Mesenchymal stem cell (in vitro differentiated cells and primary cell): ENCODE data around the gene ZNF214.
"Not testable (repeated sequence)": the region's sequence is repeated elsewhere in the genome, so short reads cannot be mapped to it uniquely, and the experiment has no call there.

Source experiments
- DNase-seq: peaks from one replicate; pipeline ENCODE4 v3.0.0-alpha.2; 2013
- H2AFZ ChIP-seq: one replicate; pipeline ENCODE4 v1.6.1; 2013; ENCODE audit warnings: low read depth, mild to moderate bottlenecking, control low read depth, inconsistent platforms, low read length, moderate library complexity
- H2AK5ac ChIP-seq: 2 replicates; pipeline ENCODE4 v1.6.1; 2013; ENCODE audit warnings: low read length, moderate library complexity, mild to moderate bottlenecking, inconsistent platforms; ENCODE audit not compliant: severe bottlenecking
- H2BK120ac ChIP-seq: one replicate; pipeline ENCODE4 v1.6.1; 2013; ENCODE audit warnings: low read depth, mild to moderate bottlenecking, inconsistent platforms, low read length, moderate library complexity
- H2BK12ac ChIP-seq, 2 experiments: one replicate each; pipeline ENCODE4 v1.6.1; 2013; ENCODE audit warnings: inconsistent platforms in 2 of 2, low read length in 2 of 2, mild to moderate bottlenecking in 2 of 2, moderate library complexity in 2 of 2, control low read depth in 1 of 2
- H2BK15ac ChIP-seq: one replicate; pipeline ENCODE4 v1.6.1; 2013; ENCODE audit warnings: mild to moderate bottlenecking, low read depth, inconsistent platforms; ENCODE audit not compliant: poor library complexity, severe bottlenecking
- H2BK5ac ChIP-seq: 2 replicates; pipeline ENCODE4 v1.6.1; 2013; ENCODE audit warnings: low read depth, mild to moderate bottlenecking, low read length, control low read depth, inconsistent platforms; ENCODE audit not compliant: poor library complexity, severe bottlenecking
- H3K14ac ChIP-seq, 2 experiments: one replicate each; pipeline ENCODE4 v1.6.1; 2013; ENCODE audit warnings: inconsistent platforms in 2 of 2, low read length in 2 of 2, control low read depth in 1 of 2, mild to moderate bottlenecking in 1 of 2, moderate library complexity in 1 of 2
- H3K18ac ChIP-seq, 2 experiments: one replicate each; pipeline ENCODE4 v1.6.1; 2013; ENCODE audit warnings: inconsistent platforms in 2 of 2, low read length in 2 of 2, control low read depth in 1 of 2, low read depth in 1 of 2, mild to moderate bottlenecking in 1 of 2
- H3K23ac ChIP-seq, 2 experiments: one replicate each; pipeline ENCODE4 v1.6.1; 2013; ENCODE audit warnings: inconsistent platforms in 2 of 2, low read length in 2 of 2, mild to moderate bottlenecking in 2 of 2, moderate library complexity in 2 of 2, control low read depth in 1 of 2
- H3K27ac ChIP-seq: 2 replicates; pipeline ENCODE4 v1.5.1; 2013; ENCODE audit warnings: mild to moderate bottlenecking, moderate library complexity, low read length, control low read depth, inconsistent platforms; ENCODE audit not compliant: poor library complexity, severe bottlenecking
- H3K27me3 ChIP-seq, 2 experiments: 2 replicates each; pipeline versions ENCODE4 v1.6.1 to v1.7.0; 2013; ENCODE audit warnings: low read length in 2 of 2, mild to moderate bottlenecking in 2 of 2, moderate library complexity in 2 of 2, control low read depth in 1 of 2, inconsistent platforms in 1 of 2; ENCODE audit not compliant: control insufficient read depth in 1 of 2, insufficient read depth in 1 of 2
- H3K36me3 ChIP-seq, 2 experiments: 2 replicates each; pipeline versions ENCODE4 v1.6.1 to v1.7.0; 2013; ENCODE audit warnings: low read length in 2 of 2, control low read depth in 1 of 2, inconsistent platforms in 1 of 2, low read depth in 1 of 2, mild to moderate bottlenecking in 1 of 2; ENCODE audit not compliant: insufficient read depth in 2 of 2, control insufficient read depth in 1 of 2
- H3K4ac ChIP-seq, 2 experiments: one replicate each; pipeline ENCODE4 v1.6.1; 2013; ENCODE audit warnings: inconsistent platforms in 2 of 2, low read length in 2 of 2, mild to moderate bottlenecking in 2 of 2, moderate library complexity in 2 of 2, control low read depth in 1 of 2, low read depth in 1 of 2
- H3K4me1 ChIP-seq: 2 replicates; pipeline ENCODE4 v1.6.1; 2013; ENCODE audit warnings: low read depth, low read length, control low read depth; ENCODE audit not compliant: control insufficient read depth, insufficient read depth
- H3K4me2 ChIP-seq: 2 replicates; pipeline ENCODE4 v1.6.1; 2013; ENCODE audit warnings: low read length, mild to moderate bottlenecking, inconsistent platforms; ENCODE audit not compliant: poor library complexity, severe bottlenecking
- H3K4me3 ChIP-seq, 2 experiments: 2 replicates each; pipeline versions ENCODE4 v1.5.1 to v1.7.0; 2013; ENCODE audit warnings: low read length in 2 of 2, mild to moderate bottlenecking in 2 of 2, control low read depth in 1 of 2, low read depth in 1 of 2; ENCODE audit not compliant: insufficient read depth in 1 of 2
- H3K79me1 ChIP-seq: replicated peaks from 2 replicates; pipeline ENCODE4 v1.6.1; 2013; ENCODE audit warnings: mild to moderate bottlenecking, control low read depth, low read length, inconsistent platforms; ENCODE audit not compliant: poor library complexity, severe bottlenecking
- H3K9ac ChIP-seq: 2 replicates; pipeline ENCODE4 v1.7.0; 2013; ENCODE audit warnings: mild to moderate bottlenecking, low read length, moderate library complexity
- H3K9me3 ChIP-seq: 2 replicates; pipeline ENCODE4 v1.7.0; 2013; ENCODE audit warnings: mild to moderate bottlenecking, low read length; ENCODE audit not compliant: control insufficient read depth
- H4K8ac ChIP-seq: one replicate; pipeline ENCODE4 v1.6.1; 2013; ENCODE audit warnings: inconsistent platforms, mild to moderate bottlenecking, low read length, moderate library complexity
- H4K91ac ChIP-seq: one replicate; pipeline ENCODE4 v1.6.1; 2013; ENCODE audit warnings: mild to moderate bottlenecking, low read length, inconsistent platforms
- WGBS: methylation state at CpG from one replicate; pipeline ENCODE4 v1.1.7; 2013; ENCODE audit warnings: mixed read lengths; 5-methylcytosine and 5-hydroxymethylcytosine counted together

ZNF214 gene

DNA sequence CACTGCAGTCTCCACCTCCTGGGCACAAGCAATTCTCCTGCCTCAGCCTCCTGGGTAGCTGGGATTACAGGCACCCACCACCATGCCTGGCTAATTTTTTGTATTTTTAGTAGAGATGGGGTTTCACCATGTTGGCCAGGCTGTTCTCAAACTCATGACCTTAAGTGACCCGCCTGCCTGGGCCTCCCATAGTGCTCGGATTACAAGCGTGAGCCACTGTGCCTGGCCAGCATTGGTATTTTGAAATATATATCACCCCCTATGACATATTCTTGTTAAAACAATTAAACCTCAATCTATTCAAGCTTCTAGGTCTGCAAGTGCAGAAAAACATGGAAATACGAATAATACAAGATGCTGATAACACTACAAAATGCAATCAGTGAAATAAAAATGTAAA lies 50.3 kb downstream of the ZNF214 start:
- not testable (repeated sequence) for H2AK5ac ChIP-seq, H3K4ac ChIP-seq, H3K4me3 ChIP-seq, DNase-seq, H3K79me1 ChIP-seq, H3K36me3 ChIP-seq, H2BK5ac ChIP-seq, H3K27ac ChIP-seq, H3K27me3 ChIP-seq, H4K91ac ChIP-seq, H3K4me1 ChIP-seq, H3K14ac ChIP-seq, H3K23ac ChIP-seq, H3K18ac ChIP-seq, H2BK120ac ChIP-seq, H3K4me2 ChIP-seq, H2AFZ ChIP-seq, H2BK12ac ChIP-seq, H2BK15ac ChIP-seq, H3K9me3 ChIP-seq, H4K8ac ChIP-seq, H3K9ac ChIP-seq
- 91% methylated on average over 3 of the region's 4 CpGs for WGBS

DNA sequence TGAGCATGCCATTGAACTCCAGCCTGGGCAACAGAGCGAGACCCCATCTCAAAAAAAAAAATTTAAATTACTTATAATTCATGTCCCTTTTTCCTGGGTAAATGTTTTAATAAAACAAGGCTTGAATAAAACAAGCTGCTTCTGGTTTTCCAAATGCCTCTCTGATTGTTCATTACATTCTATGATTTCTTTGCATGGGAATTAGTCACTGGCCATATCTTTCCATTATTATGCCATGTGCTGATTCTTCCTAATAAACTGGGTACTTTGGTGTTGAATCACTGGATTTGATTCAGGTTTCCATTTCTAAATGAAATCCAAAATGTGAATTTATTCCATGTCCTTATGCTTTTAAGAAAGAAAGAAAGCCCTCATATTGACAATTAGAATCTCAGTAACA lies 51.3 kb downstream of the ZNF214 start:
- Histone ChIP-seq H2BK120ac (no peak overlapping the region), H3K18ac (no peak overlapping the region), H2AFZ (no peak overlapping the region), H3K9ac (peak overlapping the region; percentile 50), H3K23ac (no peak overlapping the region), H2BK12ac (no peak overlapping the region), H4K91ac (no peak overlapping the region), H2BK15ac (no peak overlapping the region), H3K9me3 (no peaks in the 10 kb centered on the region), H2BK5ac (no peak overlapping the region), H3K4me1 (no peaks in the 10 kb centered on the region), H3K4me2 (no peak overlapping the region), H3K14ac (no peak overlapping the region), H3K4me3 (no peak overlapping the region), H3K36me3 (no peaks in the 10 kb centered on the region), H3K27ac (no peak overlapping the region), H3K27me3 (no peaks in the 10 kb centered on the region), H4K8ac (no peak overlapping the region), H3K79me1 (no peaks in the 10 kb centered on the region), H3K4ac (no peak overlapping the region), H2AK5ac (no peak overlapping the region)
- WGBS: no CpG with 5 or more reads among the region's 1 CpG
- DNase-seq: no peak

DNA sequence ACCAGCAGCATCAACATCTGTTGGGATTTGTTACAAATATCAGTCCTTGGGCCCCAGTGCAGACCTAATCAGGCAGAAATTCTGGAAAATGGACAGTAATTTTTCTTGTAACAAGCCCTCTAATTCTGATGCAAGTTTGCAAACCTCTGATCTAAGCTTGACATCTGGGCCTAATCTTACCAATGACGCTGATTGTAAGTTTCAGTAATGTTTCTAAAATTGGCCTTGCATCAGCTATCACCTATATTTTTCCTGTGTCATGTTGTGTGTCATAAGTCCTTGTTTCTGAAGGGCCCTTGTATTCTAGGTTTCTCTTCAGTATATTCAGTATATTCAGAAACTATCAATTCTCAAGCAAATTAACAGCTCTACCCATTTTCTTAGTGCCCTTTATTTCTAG lies 57.5 kb downstream of the ZNF214 start:
- Histone ChIP-seq H3K4me1 (no peaks in the 10 kb centered on the region), H4K91ac (no peak overlapping the region), H2BK5ac (no peak overlapping the region), H2AK5ac (no peak overlapping the region), H3K23ac (no peak overlapping the region), H2BK120ac (no peak overlapping the region), H3K9ac (no peak overlapping the region), H3K4me3 (no peak overlapping the region), H3K4ac (no peak overlapping the region), H2BK15ac (no peak overlapping the region), H3K27me3 (no peaks in the 10 kb centered on the region), H3K79me1 (no peaks in the 10 kb centered on the region), H4K8ac (no peak overlapping the region), H3K36me3 (no peaks in the 10 kb centered on the region), H3K18ac (no peak overlapping the region), H3K14ac (no peak overlapping the region), H2AFZ (no peak overlapping the region), H3K9me3 (no peaks in the 10 kb centered on the region), H3K4me2 (no peak overlapping the region), H2BK12ac (no peak overlapping the region), H3K27ac (no peak overlapping the region)
- no peak for DNase-seq
- 100% methylated on average over 1 of the region's 1 CpG for WGBS

DNA sequence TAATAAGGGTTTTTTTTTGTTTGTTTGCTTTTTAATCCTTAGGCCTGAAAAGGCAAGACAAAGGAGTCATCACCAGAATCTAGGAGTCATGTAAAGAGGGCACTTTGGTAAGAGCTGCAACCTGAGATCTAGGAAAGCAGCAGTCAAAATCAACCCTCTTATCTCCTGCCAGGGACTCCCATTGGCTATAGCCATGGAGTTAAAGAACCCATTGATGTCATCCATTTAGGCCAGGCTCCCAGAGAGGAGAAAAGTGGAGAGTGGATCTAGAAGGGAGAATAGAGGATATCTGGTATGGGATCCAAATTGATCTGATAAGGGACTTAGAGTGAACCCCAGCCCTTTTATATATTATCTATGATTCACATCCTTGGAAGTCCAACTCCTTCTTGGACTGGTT lies 58.0 kb downstream of the ZNF214 start:
- H2AFZ ChIP-seq: no peak overlapping the region
- H4K91ac ChIP-seq: no peak overlapping the region

More for the DNA sequence above, 58.0 kb downstream of the ZNF214 start:
- no peak for DNase-seq
- Histone ChIP-seq H3K9ac (no peak overlapping the region), H3K4ac (no peak overlapping the region), H3K4me3 (no peak overlapping the region), H3K79me1 (no peaks in the 10 kb centered on the region), H2BK5ac (no peak overlapping the region), H2BK15ac (no peak overlapping the region), H3K27ac (no peak overlapping the region), H3K4me2 (no peak overlapping the region), H4K8ac (no peak overlapping the region), H2AK5ac (no peak overlapping the region), H3K18ac (no peak overlapping the region), H3K4me1 (no peaks in the 10 kb centered on the region), H3K23ac (no peak overlapping the region), H2BK12ac (no peak overlapping the region), H3K14ac (no peak overlapping the region), H2BK120ac (no peak overlapping the region), H3K9me3 (no peaks in the 10 kb centered on the region), H3K36me3 (no peaks in the 10 kb centered on the region), H3K27me3 (no peaks in the 10 kb centered on the region)
